ENCODE measurements around the gene ABHD2. TPM values are rescaled to one million over a fixed set of nuclear protein-coding genes. Genes with fewer than 3 reads are reported as not detected.

ABHD2 gene
- total and polyA plus RNA-seq, 9 of the 15 experiments (the other 6 are each of a cell fraction or from before 2014, with no cell fraction given) = 16.9 to 99.8 (median 47.5) TPM

GRCh38 chr15:89126009-89126408 is 37.8 kb downstream of the ABHD2 start (continued):
- TF ChIP-seq, protein P1, sequence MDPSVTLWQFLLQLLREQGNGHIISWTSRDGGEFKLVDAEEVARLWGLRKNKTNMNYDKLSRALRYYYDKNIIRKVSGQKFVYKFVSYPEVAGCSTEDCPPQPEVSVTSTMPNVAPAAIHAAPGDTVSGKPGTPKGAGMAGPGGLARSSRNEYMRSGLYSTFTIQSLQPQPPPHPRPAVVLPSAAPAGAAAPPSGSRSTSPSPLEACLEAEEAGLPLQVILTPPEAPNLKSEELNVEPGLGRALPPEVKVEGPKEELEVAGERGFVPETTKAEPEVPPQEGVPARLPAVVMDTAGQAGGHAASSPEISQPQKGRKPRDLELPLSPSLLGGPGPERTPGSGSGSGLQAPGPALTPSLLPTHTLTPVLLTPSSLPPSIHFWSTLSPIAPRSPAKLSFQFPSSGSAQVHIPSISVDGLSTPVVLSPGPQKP (CRISPR knock-in tag; IDR thresholded peaks at IDR 0.05) = no peak
- TF ChIP-seq MBD2 (IDR thresholded peaks at IDR 0.05; ENCODE audit: borderline replicate concordance, low read depth) (no peak), PTRF (tag; IDR thresholded peaks at IDR 0.05) (no peak), EZH2 (IDR thresholded peaks at IDR 0.05; ENCODE audit: borderline replicate concordance, low read depth, low read length) (no peak), MEF2A (IDR thresholded peaks at IDR 0.05; ENCODE audit: control insufficient read depth, low read depth, low read length) (no peak)

- FAIRE-seq (no peak), DNase-seq (ENCODE audit: extremely low read depth in 1 of 4, low spot score in 3 of 4) (no peak), ATAC-seq (no peak)
- Histone ChIP-seq H4K20me1 (replicated peaks; ENCODE audit: control insufficient read depth, insufficient read depth, low read length) (no peaks in the 10 kb centered on the region), H3K27ac (ENCODE audit: extremely low read depth, low read depth, low read length) (no peak overlapping the region), H3K4me2 (ENCODE audit: insufficient read depth, low read length) (no peak overlapping the region), H3K9me1 (ENCODE audit: control insufficient read depth, insufficient read depth, low read length) (no peaks in the 10 kb centered on the region), H3K36me3 (ENCODE audit: control insufficient read depth, insufficient read depth, low read length) (peaks cover 81% of the 10 kb centered on the region), H2AFZ (ENCODE audit: low read depth, low read length) (no peak overlapping the region), H3K4me3 (no peak overlapping the region), H3K79me2 (ENCODE audit: control insufficient read depth, insufficient read depth, low read length) (peaks cover 2% of the 10 kb centered on the region; the same call in 1 of the 3 replicates), H3K9me3 (replicated peaks; ENCODE audit: control insufficient read depth, insufficient read depth, low read depth, low read length) (no peaks in the 10 kb centered on the region), H3K27me3 (ENCODE audit: control insufficient read depth in 2 of 2, insufficient read depth in 2 of 2, low read length in 2 of 2) (no peaks in the 10 kb centered on the region), H3K4me1 (replicated peaks in 1 of 2; ENCODE audit: control insufficient read depth in 2 of 2, insufficient read depth in 2 of 2, low read length in 2 of 2) (peaks cover 0 to 10% of the 10 kb centered on the region in 2 experiments; a peak in 1 of 5 replicates), H3K9ac (ENCODE audit: insufficient read depth in 1 of 2, low read depth in 2 of 2, low read length in 2 of 2) (no peak overlapping the region)
- intact Hi-C loops (cut with micrococcal nuclease) = no loop called here
- WGBS (ENCODE audit: insufficient coverage, low coverage, missing lambda C conversion rate) = 75% methylated on average over 3 of the region's 3 CpGs
- in situ Hi-C loops (cut with MboI) = loop anchor here (5.0 kb wide), 1 partner anchor 70 kb away; no protein-coding TSS in a partner anchor
- ChIA-PET CTCF (ENCODE audit: low intra/inter-chr PET ratio) (interaction anchor here (4.8 kb wide), 1 partner anchor 70 kb away, joined by 58 read pairs; no protein-coding TSS in a partner anchor), POLR2A (interaction anchor here (0.7 to 0.9 kb wide), 3 partner anchors 22 to 75 kb away, joined by 3 to 4 read pairs (median 3); no protein-coding TSS in a partner anchor)
- BruUV-seq (replicated peaks) = no TSS peak
- no peak for TF ChIP-seq PHTF2 (CRISPR knock-in tag; IDR thresholded peaks at IDR 0.05)
- TF ChIP-seq, protein P2, sequence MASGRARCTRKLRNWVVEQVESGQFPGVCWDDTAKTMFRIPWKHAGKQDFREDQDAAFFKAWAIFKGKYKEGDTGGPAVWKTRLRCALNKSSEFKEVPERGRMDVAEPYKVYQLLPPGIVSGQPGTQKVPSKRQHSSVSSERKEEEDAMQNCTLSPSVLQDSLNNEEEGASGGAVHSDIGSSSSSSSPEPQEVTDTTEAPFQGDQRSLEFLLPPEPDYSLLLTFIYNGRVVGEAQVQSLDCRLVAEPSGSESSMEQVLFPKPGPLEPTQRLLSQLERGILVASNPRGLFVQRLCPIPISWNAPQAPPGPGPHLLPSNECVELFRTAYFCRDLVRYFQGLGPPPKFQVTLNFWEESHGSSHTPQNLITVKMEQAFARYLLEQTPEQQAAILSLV (tag; IDR thresholded peaks at IDR 0.05) = no peak
- TF ChIP-seq ARID2 (IDR thresholded peaks at IDR 0.05) = no peak
- no peak for TF ChIP-seq TAL1 (IDR thresholded peaks at IDR 0.05)
Observed at GRCh38 chr15:89127054-89127702, 38.9 kb downstream of the ABHD2 start.
